ENCODE results near the gene CDC25B. TPM values are rescaled to one million over a fixed set of nuclear protein-coding genes. Genes with fewer than 3 reads are reported as not detected.

The CDC25B gene
- total RNA-seq, 2 experiments from 2014 or later: 452 to 454 TPM

DNA sequence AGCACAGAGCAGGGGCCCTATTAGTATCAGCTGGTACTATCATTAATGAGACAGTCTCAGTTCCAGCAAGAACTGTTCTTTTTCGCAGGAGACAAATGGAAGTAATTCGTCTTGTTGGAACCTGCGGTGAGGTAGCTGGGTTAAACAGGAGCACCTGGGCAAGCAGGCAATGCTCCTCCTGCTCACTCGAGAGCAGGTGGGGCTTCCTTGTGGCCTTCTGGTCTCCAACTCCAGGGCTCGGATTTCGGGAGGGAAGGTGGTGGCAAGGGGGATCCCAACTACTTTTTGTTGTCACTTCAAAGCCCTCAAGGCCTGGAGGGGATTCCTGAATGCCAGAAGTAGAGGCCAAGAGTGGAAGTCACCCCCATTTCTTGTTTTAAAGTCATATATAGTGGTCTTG is 13.5 kb upstream of the CDC25B start:
- ChIA-PET POLR2A (interaction anchor here (7.4 kb wide), 1 partner anchor 16 kb away, joined by 64 read pairs; the partner anchor contains the start of gene ADISSP), CTCF (interaction anchor here (9.4 kb wide), 1 partner anchor 38 kb away, joined by 98 read pairs; the partner anchor contains the start of gene AP5S1)
- no peak overlapping the region for H3K4me3 Mint-ChIP-seq
- peaks cover 11% of the 10 kb centered on the region for H3K36me3 Mint-ChIP-seq (ENCODE audit: low read depth)
- peaks cover 56% of the 10 kb centered on the region for H3K4me1 Mint-ChIP-seq
- H3K27me3 Mint-ChIP-seq: peaks cover 23% of the 10 kb centered on the region
- DNase-seq: no peak
- no peak overlapping the region for H3K27ac Mint-ChIP-seq
- H3K9me3 Mint-ChIP-seq: no peaks in the 10 kb centered on the region

DNA sequence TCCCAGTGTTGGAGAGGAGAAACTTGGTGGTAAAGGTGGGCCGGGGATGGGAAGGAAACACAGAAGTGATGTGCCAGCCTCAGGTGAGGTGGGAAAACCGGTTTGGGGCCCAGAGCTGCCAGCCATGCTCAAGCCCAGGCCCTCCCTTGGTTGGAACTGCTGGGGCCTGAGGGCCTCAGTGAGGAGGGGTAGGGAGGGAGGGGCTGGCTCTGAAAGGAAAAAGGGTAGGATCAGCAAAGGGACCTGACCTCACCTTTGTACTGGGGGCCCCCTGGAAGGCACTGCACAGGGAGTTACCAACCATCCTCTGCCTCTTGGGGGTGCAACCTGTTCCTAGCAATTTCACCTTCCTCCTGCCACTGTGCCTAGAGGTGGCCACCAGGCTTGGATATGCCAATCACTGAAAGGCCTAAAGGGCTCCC is 13.0 kb upstream of the CDC25B start:
- Mint-ChIP-seq H3K9me3 (no peaks in the 10 kb centered on the region), H3K4me1 (peaks cover 57% of the 10 kb centered on the region), H3K4me3 (no peak overlapping the region), H3K27ac (no peak overlapping the region), H3K27me3 (peaks cover 23% of the 10 kb centered on the region), H3K36me3 (ENCODE audit: low read depth) (peaks cover 11% of the 10 kb centered on the region)
- ChIA-PET POLR2A (interaction anchor here (6.9 to 7.4 kb wide), 2 partner anchors 16 to 31 kb away, joined by 57 to 64 read pairs; partner anchors contain the start of gene ADISSP), CTCF (interaction anchor here (9.4 kb wide), 1 partner anchor 37 kb away, joined by 98 read pairs; the partner anchor contains the start of gene AP5S1)
- no peak for DNase-seq

DNA sequence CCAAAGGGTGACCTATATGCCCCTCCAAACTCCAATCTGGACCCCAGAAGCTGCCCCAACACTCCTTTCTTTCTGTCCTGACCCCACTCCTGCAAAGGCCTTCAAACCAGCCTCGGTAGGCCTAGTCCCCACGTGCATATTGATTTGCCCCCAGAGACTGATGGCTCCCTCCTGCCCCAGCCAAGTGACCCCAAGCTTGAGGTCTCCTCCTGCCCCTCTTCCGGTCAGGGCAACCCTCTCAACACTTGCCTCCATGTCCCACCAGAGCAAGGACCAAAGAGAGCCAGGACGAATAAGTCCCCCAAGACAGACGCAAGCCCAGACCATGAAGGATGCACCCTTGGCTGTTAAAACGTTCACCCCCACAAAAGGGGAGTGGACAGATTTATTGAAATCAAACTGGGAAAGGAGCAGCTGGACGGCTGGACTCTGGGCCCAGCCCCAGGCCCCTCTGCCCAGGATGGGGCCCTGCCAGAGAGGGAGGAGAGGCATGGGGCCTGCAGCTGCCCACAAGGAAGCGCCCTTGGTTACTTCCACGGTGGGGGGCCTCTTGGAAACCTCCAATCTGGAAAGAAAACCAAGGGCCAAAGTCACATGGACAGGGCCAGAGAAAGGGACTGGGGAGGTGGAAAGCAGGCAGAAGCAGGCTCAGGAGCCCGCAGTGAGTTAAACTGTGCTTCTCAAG is 12.5 kb upstream of the CDC25B start:
- DNase-seq: no peak
- ChIA-PET POLR2A (interaction anchor here (0.8 to 7.4 kb wide), 4 partner anchors 8 to 60 kb away, joined by 3 to 64 read pairs (median 30); partner anchors contain the start of gene ADISSP), CTCF (interaction anchor here (9.4 kb wide), 1 partner anchor 37 kb away, joined by 98 read pairs; the partner anchor contains the start of gene AP5S1)
- no peak overlapping the region for H3K27ac Mint-ChIP-seq
- H3K27me3 Mint-ChIP-seq: peaks cover 19% of the 10 kb centered on the region
- H3K4me1 Mint-ChIP-seq: peaks cover 60% of the 10 kb centered on the region
- H3K4me3 Mint-ChIP-seq: no peak overlapping the region
- H3K9me3 Mint-ChIP-seq: no peaks in the 10 kb centered on the region
- H3K36me3 Mint-ChIP-seq (ENCODE audit: low read depth): peaks cover 11% of the 10 kb centered on the region

DNA sequence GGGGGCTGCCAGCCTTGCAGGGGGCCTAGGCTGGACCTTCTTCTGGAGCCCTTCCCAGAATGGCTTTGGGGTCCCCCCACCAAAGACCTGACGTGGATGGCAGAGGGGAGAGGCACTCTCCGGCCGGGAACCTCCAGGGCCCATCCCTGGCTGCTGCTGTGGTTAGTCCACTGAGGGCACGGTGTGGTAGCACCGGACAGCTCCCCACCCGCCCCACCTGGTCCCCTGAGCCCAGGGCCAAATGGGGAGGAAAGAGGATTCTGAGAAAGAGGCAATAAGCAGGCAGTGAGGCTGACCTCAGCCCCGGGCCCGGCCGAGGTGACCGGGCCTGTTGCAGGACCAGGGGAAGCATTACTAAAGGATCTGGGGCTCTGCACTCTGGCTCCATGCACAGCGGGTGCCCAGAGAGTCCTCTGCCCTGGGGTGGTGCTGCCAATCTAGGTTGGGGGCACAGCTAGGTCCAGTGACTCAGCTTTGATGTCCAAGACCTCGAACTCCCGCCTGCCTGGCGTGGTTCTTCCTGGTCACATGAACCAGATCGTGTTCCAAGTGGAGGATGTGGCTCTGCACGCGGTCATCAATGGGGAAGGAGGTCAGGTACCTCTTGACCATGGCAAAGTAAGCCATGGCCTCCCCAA is 11.8 kb upstream of the CDC25B start:
- DNase-seq: no peak
- H3K4me1 Mint-ChIP-seq: peaks cover 62% of the 10 kb centered on the region
- H3K27me3 Mint-ChIP-seq: peaks cover 14% of the 10 kb centered on the region
- H3K9me3 Mint-ChIP-seq: no peaks in the 10 kb centered on the region
- peak overlapping the region; percentile 53 for H3K4me3 Mint-ChIP-seq
- H3K27ac Mint-ChIP-seq: peak overlapping the region; percentile 49
- CTCF ChIA-PET: interaction anchor here (9.4 kb wide), 1 partner anchor 36 kb away, joined by 98 read pairs; the partner anchor contains the start of gene AP5S1
- H3K36me3 Mint-ChIP-seq (ENCODE audit: low read depth): peaks cover 11% of the 10 kb centered on the region
- POLR2A ChIA-PET: interaction anchor here (0.8 to 8.8 kb wide), 6 partner anchors 9 to 96 kb away, joined by 3 to 90 read pairs (median 30); partner anchors contain the start of genes ADISSP and AP5S1

DNA sequence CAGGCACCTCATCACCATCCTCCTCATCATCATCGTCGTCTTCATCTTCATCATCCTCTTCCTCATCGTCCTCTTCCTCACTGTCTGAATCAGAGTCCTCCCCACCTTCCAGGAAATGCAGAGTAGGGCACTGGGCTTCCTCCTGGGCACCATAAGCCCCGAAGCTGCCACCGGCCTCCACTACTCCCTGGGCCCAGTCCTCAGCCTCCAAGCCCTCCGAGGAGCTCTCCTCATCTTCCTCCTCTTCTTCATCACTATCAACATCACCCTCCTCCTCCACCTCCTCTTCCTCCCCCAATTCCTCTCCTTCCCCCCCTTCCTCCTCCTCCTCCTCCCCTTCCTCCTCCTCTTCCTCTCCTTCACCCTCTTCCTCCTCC is 11.3 kb upstream of the CDC25B start:
- Mint-ChIP-seq H3K4me1 (peaks cover 58% of the 10 kb centered on the region), H3K27me3 (peaks cover 9% of the 10 kb centered on the region), H3K4me3 (peak overlapping the region; percentile 53), H3K36me3 (ENCODE audit: low read depth) (peaks cover 11% of the 10 kb centered on the region), H3K9me3 (no peaks in the 10 kb centered on the region), H3K27ac (peak overlapping the region; percentile 49)
- POLR2A ChIA-PET: interaction anchor here (1.0 to 8.8 kb wide), 6 partner anchors 11 to 95 kb away, joined by 3 to 90 read pairs (median 38); partner anchors contain the start of genes ADISSP, AP5S1 and CDC25B
- CTCF ChIA-PET: interaction anchor here (9.4 kb wide), 1 partner anchor 36 kb away, joined by 98 read pairs; the partner anchor contains the start of gene AP5S1
- DNase-seq: no peak

DNA sequence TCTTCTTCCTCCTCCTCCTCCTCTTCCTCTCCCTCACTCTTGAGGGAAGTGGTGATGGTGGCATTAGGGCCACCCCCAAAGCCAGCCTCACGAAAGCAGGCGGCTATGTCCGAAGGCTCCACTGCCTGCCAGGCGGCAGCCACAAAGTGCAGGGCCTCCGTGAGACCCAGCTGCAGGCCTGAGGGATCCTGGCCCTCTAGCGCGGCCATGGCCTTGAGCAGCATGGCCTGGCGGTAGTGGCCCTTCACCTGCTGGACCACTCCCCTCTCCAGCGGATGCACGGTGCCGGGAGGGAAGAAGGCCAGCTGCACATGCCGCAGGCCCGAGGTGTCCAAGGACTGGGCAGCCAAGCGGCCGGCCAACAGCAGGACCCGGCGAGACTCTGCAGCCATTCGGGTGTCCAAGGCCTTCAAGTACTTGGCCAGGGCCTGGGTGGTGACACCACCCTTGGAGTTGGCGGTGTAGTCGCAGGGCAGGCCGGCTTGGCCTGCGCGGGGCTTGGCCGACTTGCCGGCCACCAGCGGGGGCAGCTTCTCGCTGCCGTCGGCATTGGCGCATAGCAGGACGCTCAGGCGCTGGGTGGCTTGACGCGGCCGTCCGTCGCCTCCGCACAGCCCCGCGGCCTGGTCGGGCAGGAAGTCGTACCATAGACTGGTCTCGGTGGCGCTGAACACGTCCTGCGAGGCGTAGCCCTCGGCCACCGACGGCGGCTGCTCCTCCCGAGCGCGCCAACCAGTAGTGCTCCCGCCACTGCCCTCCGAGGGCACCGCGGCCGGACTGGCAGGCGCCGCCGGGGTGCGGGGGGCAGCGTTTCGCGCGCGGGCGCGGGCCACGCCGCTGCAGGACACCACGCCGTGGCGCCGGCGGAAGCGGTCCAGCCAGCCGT is 10.6 kb upstream of the CDC25B start:
- no peak for DNase-seq
- H3K36me3 Mint-ChIP-seq (ENCODE audit: low read depth): peaks cover 11% of the 10 kb centered on the region
- ChIA-PET CTCF (interaction anchor here (1.1 to 9.4 kb wide), 7 partner anchors 17 to 300 kb away, joined by 3 to 98 read pairs (median 14); partner anchors contain the start of genes ADISSP and AP5S1), POLR2A (interaction anchor here (1.0 to 8.8 kb wide), 10 partner anchors 10 to 120 kb away, joined by 3 to 90 read pairs (median 10); partner anchors contain the start of genes ADISSP, AP5S1 and CDC25B)
- peaks cover 6% of the 10 kb centered on the region for H3K27me3 Mint-ChIP-seq
- no peak overlapping the region for H3K27ac Mint-ChIP-seq
- no peaks in the 10 kb centered on the region for H3K9me3 Mint-ChIP-seq
- H3K4me3 Mint-ChIP-seq: peak overlapping the region; percentile 53
- H3K4me1 Mint-ChIP-seq: peaks cover 57% of the 10 kb centered on the region

DNA sequence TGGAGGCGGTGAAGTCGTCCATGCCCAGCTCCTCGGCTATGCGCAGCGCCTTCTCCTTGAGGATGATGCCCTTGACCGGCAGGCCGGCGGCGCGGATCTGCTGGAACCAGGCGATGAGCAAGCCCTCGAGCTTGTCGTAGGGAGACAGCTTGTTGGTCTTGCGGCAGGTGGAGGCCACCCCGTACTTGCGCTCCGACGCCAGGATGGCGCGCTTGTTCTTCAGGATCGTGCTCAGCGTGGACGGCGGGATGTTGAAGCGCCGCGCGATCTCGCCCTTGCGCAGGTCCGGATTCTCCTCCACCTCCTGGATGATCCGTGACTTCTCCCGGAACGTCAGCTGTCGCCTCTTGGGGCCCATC is 10.0 kb upstream of the CDC25B start:
- H3K9me3 Mint-ChIP-seq: no peaks in the 10 kb centered on the region
- ChIA-PET CTCF (interaction anchor here (0.6 to 9.4 kb wide), 12 partner anchors 17 to 306 kb away, joined by 3 to 98 read pairs (median 6); partner anchors contain the start of genes ADISSP and AP5S1), POLR2A (interaction anchor here (1.0 to 8.8 kb wide), 11 partner anchors 10 to 121 kb away, joined by 3 to 90 read pairs (median 9); partner anchors contain the start of genes ADISSP, AP5S1 and CDC25B)
- DNase-seq: peak; percentile 56
- H3K36me3 Mint-ChIP-seq (ENCODE audit: low read depth): peaks cover 11% of the 10 kb centered on the region
- H3K27ac Mint-ChIP-seq: peak overlapping the region; percentile 77
- H3K27me3 Mint-ChIP-seq: peaks cover 1% of the 10 kb centered on the region
- peaks cover 52% of the 10 kb centered on the region for H3K4me1 Mint-ChIP-seq
- H3K4me3 Mint-ChIP-seq: peak overlapping the region; percentile 81

DNA sequence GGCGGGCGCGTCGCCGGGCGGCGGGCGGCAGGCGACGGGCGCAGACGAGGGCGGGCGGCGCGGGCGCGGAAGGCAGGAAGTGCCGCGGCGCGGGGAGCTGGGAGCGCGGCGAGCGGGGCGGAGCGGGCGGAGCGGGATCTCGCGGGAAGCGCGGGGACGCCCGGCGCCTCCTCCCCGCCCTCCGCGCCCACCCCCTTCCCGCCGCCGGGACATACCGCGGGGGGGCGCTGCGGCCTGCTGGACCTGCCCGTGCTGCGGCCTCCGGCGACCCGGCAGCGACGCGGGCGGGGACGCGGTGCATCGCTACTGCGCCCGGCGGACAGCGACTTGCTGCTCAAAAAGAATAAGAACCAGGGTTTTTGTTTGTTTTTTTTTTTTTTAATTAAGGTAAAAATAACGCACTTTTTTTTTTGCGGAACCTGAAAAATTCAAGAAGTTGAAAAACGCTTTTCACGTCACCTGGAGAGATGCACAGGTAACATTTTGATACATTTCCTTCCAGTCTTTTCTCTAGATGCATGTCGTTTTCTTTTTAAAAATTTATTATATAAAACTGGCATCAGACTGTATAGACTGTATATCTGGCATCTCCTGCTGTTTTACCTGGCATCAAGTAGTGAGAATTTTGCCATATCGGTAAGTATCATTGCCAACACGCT is 9.3 kb upstream of the CDC25B start, which contains the start of gene CENPB:
CENPB (minus strand) TSS at position 76 of the 659 bp plus-strand sequence. CDS start 257 bp downstream, outside the sequence.
- ChIA-PET CTCF (interaction anchor here (0.6 to 9.4 kb wide), 19 partner anchors 8 to 305 kb away, joined by 3 to 98 read pairs (median 5); partner anchors contain the start of genes ADISSP and AP5S1), POLR2A (interaction anchor here (0.6 to 8.8 kb wide), 16 partner anchors 8 to 121 kb away, joined by 3 to 90 read pairs (median 4); partner anchors contain the start of genes ADISSP, AP5S1 and CDC25B)
- DNase-seq: peak; percentile 92
- Mint-ChIP-seq H3K4me3 (peak within 1 kb of the TSS; percentile 81), H3K4me1 (peaks cover 45% of the 10 kb centered on the region), H3K36me3 (ENCODE audit: low read depth) (peaks cover 11% of the 10 kb centered on the region), H3K9me3 (no peaks in the 10 kb centered on the region), H3K27me3 (no peaks in the 10 kb centered on the region), H3K27ac (peak within 1 kb of the TSS; percentile 77)

DNA sequence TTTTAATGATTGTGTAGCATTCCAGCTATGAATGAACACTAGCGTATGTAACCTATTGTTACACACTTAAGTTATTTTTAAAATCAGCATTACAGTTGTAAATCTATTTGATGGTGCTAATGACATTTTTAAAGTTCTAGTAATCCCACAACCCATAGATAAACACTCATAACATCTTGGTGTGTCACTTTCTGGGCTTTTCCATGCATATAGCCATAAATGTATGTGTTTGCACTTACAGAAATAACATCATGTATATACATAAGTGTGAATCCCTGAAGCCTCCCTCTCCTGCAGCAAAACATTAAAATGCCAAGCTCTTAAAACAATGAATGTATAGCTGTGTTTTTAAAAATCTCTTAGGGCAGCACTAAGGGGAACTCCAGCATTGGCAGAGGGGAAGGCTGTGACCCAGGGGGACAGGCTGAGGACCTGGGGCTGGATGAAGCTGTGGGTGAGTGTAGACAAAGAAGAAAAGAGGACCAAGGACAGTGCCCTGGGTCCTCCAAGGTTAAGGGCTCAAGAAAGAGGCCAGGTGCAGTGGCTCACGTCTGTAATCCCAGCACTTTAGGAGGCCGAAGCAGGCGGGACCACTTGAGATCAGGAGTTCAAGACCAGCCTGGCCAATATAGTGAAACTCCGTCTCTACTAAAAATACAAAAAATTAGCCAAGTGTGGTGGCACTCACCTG is 8.6 kb upstream of the CDC25B start:
- H3K27ac Mint-ChIP-seq: no peak overlapping the region
- no peaks in the 10 kb centered on the region for H3K9me3 Mint-ChIP-seq
- H3K27me3 Mint-ChIP-seq: no peaks in the 10 kb centered on the region
- peak overlapping the region; percentile 67 for H3K4me3 Mint-ChIP-seq
- DNase-seq: no peak
- CTCF ChIA-PET: interaction anchor here (0.6 to 9.4 kb wide), 17 partner anchors 9 to 304 kb away, joined by 3 to 98 read pairs (median 5); partner anchors contain the start of genes ADISSP and AP5S1
- POLR2A ChIA-PET: interaction anchor here (0.8 to 8.8 kb wide), 13 partner anchors 8 to 91 kb away, joined by 3 to 90 read pairs (median 6); partner anchors contain the start of genes ADISSP, AP5S1 and CDC25B
- peaks cover 44% of the 10 kb centered on the region for H3K4me1 Mint-ChIP-seq
- H3K36me3 Mint-ChIP-seq (ENCODE audit: low read depth): peaks cover 11% of the 10 kb centered on the region

DNA sequence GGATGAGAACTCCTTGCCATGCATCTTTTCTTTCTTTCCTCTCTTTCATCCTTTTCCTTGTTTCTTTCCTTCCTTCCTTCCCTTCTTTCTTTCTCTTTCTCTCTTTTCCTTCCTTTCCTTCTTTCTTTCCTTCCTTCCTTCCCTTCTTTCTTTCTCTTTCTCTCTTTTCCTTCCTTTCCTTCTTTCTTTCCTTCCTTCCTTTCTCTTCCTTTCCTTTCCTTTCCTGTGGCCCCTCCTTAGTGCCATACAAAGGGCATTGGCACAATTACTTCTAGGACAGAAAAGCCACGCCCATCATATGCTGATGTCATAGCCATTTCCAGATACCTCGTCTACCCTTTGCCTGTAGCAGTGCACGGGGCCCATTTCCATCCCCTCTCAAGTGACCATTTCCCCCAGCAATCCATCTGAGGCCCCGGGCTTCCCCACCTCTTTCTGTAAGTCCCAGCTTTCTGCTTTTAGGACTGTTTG is 7.4 kb upstream of the CDC25B start:
- Mint-ChIP-seq H3K27ac (no peak overlapping the region), H3K9me3 (no peaks in the 10 kb centered on the region), H3K4me1 (peaks cover 36% of the 10 kb centered on the region), H3K27me3 (no peaks in the 10 kb centered on the region), H3K36me3 (ENCODE audit: low read depth) (peaks cover 7% of the 10 kb centered on the region), H3K4me3 (no peak overlapping the region)
- ChIA-PET POLR2A (interaction anchor here (1.1 to 8.8 kb wide), 4 partner anchors 16 to 32 kb away, joined by 3 to 90 read pairs (median 31); partner anchors contain the start of gene AP5S1), CTCF (interaction anchor here (1.2 to 9.4 kb wide), 4 partner anchors 21 to 297 kb away, joined by 5 to 98 read pairs (median 30); partner anchors contain the start of genes ADISSP and AP5S1)
- DNase-seq: no peak

Data from activated CD4-positive, alpha-beta memory T cell treated with anti-CD3 and anti-CD28 coated beads, Interleukin-2, amount 10 ng/mL, durations not matched to agents 7 days and 5 days (primary cell).